GM19324 (cell line): ENCODE measurements around the gene MAEL.

Source experiments
- ATAC-seq: cut with Tn5 transposase; IDR thresholded peaks from one replicate; pipeline ENCODE4 v1.9.1; 2021; ENCODE audit warnings: mild to moderate bottlenecking, moderate library complexity; ENCODE audit not compliant: unreplicated experiment, low FRiP score

MAEL gene

GRCh38 chr1:166988974-166989515, at the start of gene MAEL:
Gene MAEL (plus strand): TSS chr1:166989280. CDS start chr1:166989353, 73 bp downstream.
- ATAC-seq, result no peak

GRCh38 chr1:166939741-166940375, 49.2 kb upstream of the MAEL start:
- ATAC-seq, result no peak

- no peak for ATAC-seq
These were observed 44.7 kb upstream of the MAEL start for GRCh38 chr1:166944186-166944967.

GRCh38 chr1:166947398-166948043, 41.6 kb upstream of the MAEL start:
- no peak for ATAC-seq

GRCh38 chr1:166948856-166949350, 40.2 kb upstream of the MAEL start:
- ATAC-seq, result no peak

GRCh38 chr1:166950156-166950555, 38.9 kb upstream of the MAEL start:
- ATAC-seq, result no peak

- no peak for ATAC-seq
These were observed 38.0 kb upstream of the MAEL start for GRCh38 chr1:166951050-166951449.

GRCh38 chr1:166952002-166952746, 36.9 kb upstream of the MAEL start:
- ATAC-seq, result no peak

GRCh38 chr1:166953491-166953890, 35.6 kb upstream of the MAEL start:
- no peak for ATAC-seq

GRCh38 chr1:166956057-166956850, 32.8 kb upstream of the MAEL start:
- no peak for ATAC-seq

GRCh38 chr1:166956872-166957271, 32.2 kb upstream of the MAEL start:
- no peak for ATAC-seq

- no peak for ATAC-seq
These were observed 28.1 kb upstream of the MAEL start for GRCh38 chr1:166960858-166961474.

- ATAC-seq, result peak; percentile 67
These were observed 19.9 kb upstream of the MAEL start for GRCh38 chr1:166969074-166969677.

- no peak for ATAC-seq
These were observed 17.8 kb upstream of the MAEL start for GRCh38 chr1:166971252-166971651.

GRCh38 chr1:166972193-166972592, 16.9 kb upstream of the MAEL start:
- ATAC-seq, result no peak

- no peak for ATAC-seq
These were observed 16.3 kb upstream of the MAEL start for GRCh38 chr1:166972826-166973225.

GRCh38 chr1:166974647-166975345, 14.3 kb upstream of the MAEL start:
- no peak for ATAC-seq
